Activated naive CD4-positive, alpha-beta T cell treated with anti-CD3 and anti-CD28 coated beads, Interleukin-2, amount 10 ng/mL, durations not matched to agents 7 days and 5 days (primary cell): ENCODE measurements around the gene NECTIN1.

ENCODE experiments used
- CTCF ChIA-PET: fragments of 350-600 bp; sonication (Branson Sonifier 250); formaldehyde crosslinking; loops from one replicate; lab custom pipeline; 2021; ENCODE audit warnings: antibody characterized with exemption; lab: Charles Lee
- DNase-seq: peaks from one replicate; pipeline ENCODE4 v3.0.0-alpha.2; 2020
- H3K27ac Mint-ChIP-seq: one replicate; pipeline ENCODE4 v1.8.0; 2021; ENCODE audit warnings: mild to moderate bottlenecking, moderate library complexity, mixed read lengths
- H3K27me3 Mint-ChIP-seq: one replicate; pipeline ENCODE4 v1.8.0; 2021; ENCODE audit warnings: mild to moderate bottlenecking, mixed read lengths
- H3K36me3 Mint-ChIP-seq: one replicate; pipeline ENCODE4 v1.8.0; 2021; ENCODE audit warnings: mixed read lengths
- H3K4me1 Mint-ChIP-seq: one replicate; pipeline ENCODE4 v1.8.0; 2021; ENCODE audit warnings: mixed read lengths
- H3K4me3 Mint-ChIP-seq: one replicate; pipeline ENCODE4 v1.8.0; 2021; ENCODE audit warnings: mild to moderate bottlenecking, moderate library complexity, mixed read lengths
- H3K9me3 Mint-ChIP-seq: one replicate; pipeline ENCODE4 v1.8.0; 2021; ENCODE audit warnings: mixed read lengths

Gene NECTIN1

GRCh38 chr11:119747868-119748660 lies 19.1 kb upstream of the NECTIN1 start:
- Mint-ChIP-seq H3K4me1 (no peaks in the 10 kb centered on the region), H3K4me3 (no peak overlapping the region), H3K27me3 (peaks cover 57% of the 10 kb centered on the region), H3K27ac (no peak overlapping the region), H3K9me3 (no peaks in the 10 kb centered on the region), H3K36me3 (no peaks in the 10 kb centered on the region)
- CTCF ChIA-PET: interaction anchor here (1.9 kb wide), 1 partner anchor 19 kb away, joined by 4 read pairs; the partner anchor contains the start of gene NECTIN1
- no peak for DNase-seq

DNA sequence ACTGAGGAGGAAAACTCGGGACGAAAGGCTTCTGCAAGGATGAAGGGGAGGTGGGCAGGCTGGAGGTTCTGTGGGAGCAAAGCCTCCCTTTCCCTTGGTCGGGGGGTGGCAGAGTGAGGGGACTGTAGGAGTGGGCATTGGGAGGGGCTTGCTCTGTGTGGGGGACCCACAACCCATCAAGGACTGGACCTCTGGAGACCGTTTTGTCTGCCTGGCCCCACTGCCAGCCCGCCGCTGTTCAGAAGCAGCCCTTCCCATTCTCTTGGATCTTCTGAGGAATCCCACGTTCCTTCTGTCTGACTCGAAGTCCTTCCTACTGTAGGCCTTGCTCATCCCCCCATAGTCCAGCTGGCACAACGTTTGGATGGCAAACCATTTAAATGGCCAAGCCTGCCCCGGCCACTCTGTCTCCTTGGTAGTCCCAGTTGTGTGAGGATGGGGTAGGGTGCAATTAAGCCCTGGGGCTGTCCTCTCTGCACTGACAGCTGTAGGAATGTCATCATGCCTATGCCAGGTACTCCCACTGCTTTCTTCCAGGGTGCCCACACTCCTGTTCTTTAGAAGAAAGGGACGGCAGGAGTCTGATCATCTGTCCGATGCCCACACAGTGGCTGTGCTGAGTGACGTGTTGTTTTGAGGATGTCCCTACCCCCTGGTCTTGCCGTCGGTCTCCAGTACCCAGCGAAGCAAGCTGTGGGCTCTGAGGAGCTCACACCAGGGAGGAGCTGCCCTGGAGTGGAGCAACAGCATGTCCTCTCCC lies 17.0 kb upstream of the NECTIN1 start:
- Mint-ChIP-seq H3K9me3 (no peaks in the 10 kb centered on the region), H3K36me3 (no peaks in the 10 kb centered on the region), H3K27ac (no peak overlapping the region), H3K4me3 (no peak overlapping the region), H3K27me3 (peaks cover 57% of the 10 kb centered on the region), H3K4me1 (peaks cover 3% of the 10 kb centered on the region)
- CTCF ChIA-PET: interaction anchor here (0.7 kb wide), 1 partner anchor 17 kb away, joined by 3 read pairs; the partner anchor contains the start of gene NECTIN1
- no peak for DNase-seq

DNA sequence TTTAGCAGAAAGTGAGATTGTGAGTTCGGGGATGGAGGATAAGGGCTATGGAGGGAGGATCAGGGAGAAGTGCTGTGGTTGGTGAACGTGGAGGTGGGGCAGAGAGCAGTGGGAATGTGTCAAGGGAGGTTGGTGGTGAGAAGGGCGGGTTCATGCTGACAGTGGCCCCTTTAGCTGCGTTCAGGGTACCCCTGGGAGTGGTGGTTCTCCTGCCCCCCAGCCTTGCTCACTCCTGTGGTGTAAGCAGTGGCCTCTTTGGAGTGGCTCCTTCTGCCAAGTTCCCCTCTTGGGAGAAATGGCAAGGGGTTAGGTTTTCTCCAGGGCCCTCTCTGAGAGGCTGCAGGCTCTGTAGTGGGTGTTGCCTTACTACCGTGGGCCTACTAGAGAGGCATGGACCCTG lies 16.1 kb upstream of the NECTIN1 start:
- Mint-ChIP-seq H3K9me3 (no peaks in the 10 kb centered on the region), H3K27ac (no peak overlapping the region), H3K36me3 (no peaks in the 10 kb centered on the region), H3K4me3 (no peak overlapping the region), H3K4me1 (peaks cover 3% of the 10 kb centered on the region), H3K27me3 (peaks cover 62% of the 10 kb centered on the region)
- DNase-seq: no peak
- CTCF ChIA-PET: no interaction called here

GRCh38 chr11:119744577-119744976 lies 15.6 kb upstream of the NECTIN1 start:
- H3K9me3 Mint-ChIP-seq: no peaks in the 10 kb centered on the region
- H3K4me1 Mint-ChIP-seq: peaks cover 3% of the 10 kb centered on the region
- CTCF ChIA-PET: no interaction called here
- no peak for DNase-seq
- no peak overlapping the region for H3K4me3 Mint-ChIP-seq
- no peaks in the 10 kb centered on the region for H3K36me3 Mint-ChIP-seq
- H3K27me3 Mint-ChIP-seq: peaks cover 67% of the 10 kb centered on the region
- no peak overlapping the region for H3K27ac Mint-ChIP-seq

- DNase-seq: no peak
- Mint-ChIP-seq H3K4me3 (no peak overlapping the region), H3K27me3 (peaks cover 73% of the 10 kb centered on the region)
Measured at GRCh38 chr11:119743006-119743405, 14.0 kb upstream of the NECTIN1 start.

GRCh38 chr11:119742263-119742861 lies 13.4 kb upstream of the NECTIN1 start:
- CTCF ChIA-PET: interaction anchor here (1.2 to 1.4 kb wide), 3 partner anchors 8 to 21 kb away, joined by 3 to 7 read pairs (median 4); no protein-coding TSS in a partner anchor
- Mint-ChIP-seq H3K4me3 (no peak overlapping the region), H3K4me1 (peaks cover 3% of the 10 kb centered on the region), H3K27ac (no peak overlapping the region), H3K36me3 (no peaks in the 10 kb centered on the region), H3K27me3 (peaks cover 73% of the 10 kb centered on the region), H3K9me3 (no peaks in the 10 kb centered on the region)
- no peak for DNase-seq

More at GRCh38 chr11:119743006-119743405, 14.0 kb upstream of the NECTIN1 start:
- Mint-ChIP-seq H3K9me3 (no peaks in the 10 kb centered on the region), H3K4me1 (peaks cover 3% of the 10 kb centered on the region), H3K36me3 (no peaks in the 10 kb centered on the region), H3K27ac (no peak overlapping the region)
- CTCF ChIA-PET: interaction anchor here (1.3 to 1.4 kb wide), 2 partner anchors 11 to 22 kb away, joined by 4 to 7 read pairs; no protein-coding TSS in a partner anchor

DNA sequence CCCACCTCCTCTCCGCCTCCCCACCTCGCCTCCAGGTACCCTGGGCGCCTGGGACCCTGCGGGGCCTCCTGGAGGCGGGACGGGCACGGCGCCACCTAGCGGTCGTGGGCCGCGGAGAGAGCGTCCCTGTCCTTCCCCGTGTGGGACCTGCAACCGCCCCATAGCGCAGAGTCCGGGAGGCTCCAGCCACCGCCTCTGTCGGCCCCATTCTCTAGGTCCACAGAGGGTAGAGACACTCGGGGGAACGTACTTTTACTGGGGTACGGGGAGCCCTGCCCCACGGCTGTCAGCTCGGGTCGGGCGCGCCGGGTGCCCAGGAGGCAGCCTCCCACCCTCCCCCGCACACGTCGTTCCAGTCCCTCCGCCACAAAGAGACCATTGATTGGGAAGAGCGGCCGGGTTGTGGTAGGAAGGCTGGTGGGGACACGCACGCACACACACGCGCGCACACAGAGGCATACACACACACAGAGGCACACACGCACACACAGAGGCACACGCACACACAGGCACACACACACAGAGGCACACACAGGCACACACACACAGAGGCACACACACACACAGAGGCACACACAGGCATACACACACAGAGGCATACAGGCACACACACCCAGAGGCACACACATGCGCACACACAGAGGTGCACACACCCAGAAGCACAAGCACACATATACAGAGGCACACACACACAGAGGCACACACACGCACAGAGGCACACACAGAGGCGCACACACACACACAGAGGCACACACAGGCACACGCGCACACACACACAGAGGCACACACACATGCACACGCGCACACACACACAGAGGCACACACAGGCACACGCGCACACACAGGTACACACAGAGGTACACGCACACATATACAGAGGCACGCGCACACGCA lies 12.6 kb upstream of the NECTIN1 start:
- Mint-ChIP-seq H3K27me3 (peaks cover 74% of the 10 kb centered on the region), H3K4me1 (peaks cover 3% of the 10 kb centered on the region), H3K36me3 (no peaks in the 10 kb centered on the region), H3K9me3 (no peaks in the 10 kb centered on the region), H3K27ac (no peak overlapping the region), H3K4me3 (no peak overlapping the region)
- peak; percentile 64 for DNase-seq
- CTCF ChIA-PET: interaction anchor here (1.2 kb wide), 2 partner anchors 8 to 20 kb away, joined by 3 read pairs; no protein-coding TSS in a partner anchor

DNA sequence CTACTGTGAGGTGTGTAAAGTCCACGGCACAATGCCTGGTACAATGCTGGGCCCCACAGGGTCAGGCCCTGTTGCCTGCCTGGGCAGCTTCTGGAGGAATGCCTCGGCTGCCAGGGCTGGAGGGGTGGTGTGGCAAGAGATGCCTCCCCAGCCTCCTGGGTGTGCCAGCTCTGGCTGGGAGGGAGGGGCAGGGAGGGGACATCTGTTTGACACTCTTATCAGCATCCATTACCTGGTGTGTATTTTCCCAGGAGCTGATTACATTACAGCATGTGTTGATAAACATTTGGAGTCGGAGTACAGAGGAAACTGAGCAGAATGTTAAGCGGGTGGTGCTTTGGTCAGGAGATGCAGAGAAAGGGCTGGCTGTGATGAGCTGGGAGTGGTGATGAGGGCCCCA lies 11.0 kb upstream of the NECTIN1 start:
- peaks cover 3% of the 10 kb centered on the region for H3K4me1 Mint-ChIP-seq
- CTCF ChIA-PET: interaction anchor here (0.8 to 2.3 kb wide), 4 partner anchors 8 to 66 kb away, joined by 3 to 12 read pairs (median 4); partner anchors contain the start of gene NECTIN1
- DNase-seq: no peak
- H3K9me3 Mint-ChIP-seq: no peaks in the 10 kb centered on the region
- H3K27me3 Mint-ChIP-seq: peaks cover 79% of the 10 kb centered on the region
- H3K4me3 Mint-ChIP-seq: no peak overlapping the region
- no peak overlapping the region for H3K27ac Mint-ChIP-seq
- no peaks in the 10 kb centered on the region for H3K36me3 Mint-ChIP-seq

GRCh38 chr11:119739021-119739703 lies 10.2 kb upstream of the NECTIN1 start:
- DNase-seq: no peak
- Mint-ChIP-seq H3K4me1 (peaks cover 3% of the 10 kb centered on the region), H3K27ac (no peak overlapping the region), H3K9me3 (no peaks in the 10 kb centered on the region), H3K36me3 (no peaks in the 10 kb centered on the region), H3K4me3 (no peak overlapping the region), H3K27me3 (peaks cover 79% of the 10 kb centered on the region)
- CTCF ChIA-PET: interaction anchor here (2.3 kb wide), 1 partner anchor 10 kb away, joined by 12 read pairs; the partner anchor contains the start of gene NECTIN1

DNA sequence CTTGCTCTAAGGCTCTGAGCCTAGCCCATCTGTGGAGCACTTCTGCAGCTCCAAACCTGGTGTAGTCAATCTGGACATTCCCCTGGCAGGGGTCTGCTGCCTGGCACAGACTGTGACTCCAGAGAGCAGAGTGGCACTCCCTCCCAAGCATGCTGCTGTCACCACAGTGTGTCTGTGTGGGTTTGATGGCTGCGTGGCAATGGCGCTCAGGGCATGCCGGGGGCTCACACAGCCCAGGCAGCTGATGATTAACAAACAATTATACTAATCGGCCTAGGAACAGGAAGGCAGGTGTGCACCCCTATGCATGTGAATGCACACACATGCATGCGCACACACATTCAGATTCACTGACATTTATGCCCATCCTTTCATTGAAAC lies 9.0 kb upstream of the NECTIN1 start:
- CTCF ChIA-PET: interaction anchor here (0.9 kb wide), 1 partner anchor 13 kb away, joined by 3 read pairs; no protein-coding TSS in a partner anchor
- Mint-ChIP-seq H3K4me3 (no peak overlapping the region), H3K27me3 (peaks cover 79% of the 10 kb centered on the region), H3K36me3 (no peaks in the 10 kb centered on the region), H3K4me1 (peaks cover 3% of the 10 kb centered on the region), H3K27ac (no peak overlapping the region), H3K9me3 (no peaks in the 10 kb centered on the region)
- DNase-seq: no peak

- H3K27me3 Mint-ChIP-seq: peaks cover 73% of the 10 kb centered on the region
- CTCF ChIA-PET: interaction anchor here (0.9 kb wide), 1 partner anchor 13 kb away, joined by 3 read pairs; no protein-coding TSS in a partner anchor
- no peaks in the 10 kb centered on the region for H3K36me3 Mint-ChIP-seq
- H3K27ac Mint-ChIP-seq: no peak overlapping the region
- no peaks in the 10 kb centered on the region for H3K9me3 Mint-ChIP-seq
- peaks cover 3% of the 10 kb centered on the region for H3K4me1 Mint-ChIP-seq
- no peak overlapping the region for H3K4me3 Mint-ChIP-seq
- no peak for DNase-seq
Measured at GRCh38 chr11:119737366-119738058, 8.5 kb upstream of the NECTIN1 start.

- H3K27ac Mint-ChIP-seq: no peak overlapping the region
- no peak overlapping the region for H3K4me3 Mint-ChIP-seq
- no peak for DNase-seq
- CTCF ChIA-PET: no interaction called here
- H3K9me3 Mint-ChIP-seq: no peaks in the 10 kb centered on the region
- H3K4me1 Mint-ChIP-seq: no peaks in the 10 kb centered on the region
- peaks cover 65% of the 10 kb centered on the region for H3K27me3 Mint-ChIP-seq
- H3K36me3 Mint-ChIP-seq: no peaks in the 10 kb centered on the region
Measured at GRCh38 chr11:119734788-119735187, 5.8 kb upstream of the NECTIN1 start.
